NCI-H748 (cell line): ENCODE data around the gene ERICH4.
"Not testable (repeated sequence)": the region's sequence is repeated elsewhere in the genome, so short reads cannot be mapped to it uniquely, and the experiment has no call there.

Experiments used
- DNase-seq: peaks from one replicate; lab custom pipeline; 2025; ENCODE audit not compliant: unreplicated experiment; lab: John Stamatoyannopoulos, UW

ERICH4 gene

GRCh38 chr19:41442473-41443355 is at the start of gene ERICH4:
ERICH4 (plus strand) TSS chr19:41443156; CDS start chr19:41443170, 14 bp downstream.
- DNase-seq = no peak

- DNase-seq = no peak
These were observed 47.6 kb upstream of the ERICH4 start for GRCh38 chr19:41395355-41395754.

GRCh38 chr19:41397086-41398049 is 45.6 kb upstream of the ERICH4 start, which contains the start of the genes BCKDHA and EXOSC5:
BCKDHA (plus strand) TSS chr19:41397818; CDS start chr19:41397828, 10 bp downstream.
EXOSC5 (minus strand) TSS chr19:41397359; CDS start chr19:41397328, 31 bp downstream.
- DNase-seq = peak; percentile 100

GRCh38 chr19:41398050-41398418 is 44.9 kb upstream of the ERICH4 start:
- no peak for DNase-seq

GRCh38 chr19:41398598-41398997 is 44.4 kb upstream of the ERICH4 start:
- peak; percentile 44 for DNase-seq

- no peak for DNase-seq
These were observed 43.9 kb upstream of the ERICH4 start for GRCh38 chr19:41399091-41399490.

GRCh38 chr19:41399525-41399924 is 43.4 kb upstream of the ERICH4 start:
- no peak for DNase-seq

GRCh38 chr19:41401483-41401882 is 41.5 kb upstream of the ERICH4 start:
- no peak for DNase-seq

- DNase-seq = no peak
These were observed 40.9 kb upstream of the ERICH4 start for GRCh38 chr19:41402010-41402409.

- DNase-seq = no peak
These were observed 39.6 kb upstream of the ERICH4 start for GRCh38 chr19:41403181-41403970.

- no peak for DNase-seq
These were observed 37.2 kb upstream of the ERICH4 start for GRCh38 chr19:41405776-41406175.

GRCh38 chr19:41407271-41407670 is 35.7 kb upstream of the ERICH4 start:
- DNase-seq = no peak

- DNase-seq = no peak
These were observed 34.7 kb upstream of the ERICH4 start for GRCh38 chr19:41408256-41408655.

GRCh38 chr19:41408846-41409245 is 34.1 kb upstream of the ERICH4 start:
- not testable (repeated sequence) for DNase-seq

GRCh38 chr19:41409288-41409687 is 33.7 kb upstream of the ERICH4 start:
- peak; percentile 26 for DNase-seq

- no peak for DNase-seq
These were observed 32.5 kb upstream of the ERICH4 start for GRCh38 chr19:41410336-41411054.

GRCh38 chr19:41411100-41411967 is 31.6 kb upstream of the ERICH4 start:
- DNase-seq = no peak

- DNase-seq = no peak
These were observed 31.0 kb upstream of the ERICH4 start for GRCh38 chr19:41411968-41412265.

GRCh38 chr19:41412953-41413352 is 30.0 kb upstream of the ERICH4 start:
- no peak for DNase-seq
